NCI-H460 (cell line): Measurements from ENCODE around the gene ZBTB16. TPM values are rescaled to one million over a fixed set of nuclear protein-coding genes. Genes with fewer than 3 reads are reported as not detected.

ENCODE experiments used
- DNase-seq: peaks from one replicate; pipeline ENCODE4 v3.0.0-alpha.2; 2016; ENCODE audit warnings: low read depth; ENCODE audit errors: extremely low read depth
- polyA plus RNA-seq: library from polyadenylated mRNA; depleted of rRNA; stranded (reverse); fragments of >200 nt; gene quantifications from 2 replicates; pipeline ENCODE4 v1.2.3, GENCODE V29; 2014; cell fraction: nucleus; rRNA removed
- total RNA-seq: library from RNA; depleted of rRNA; stranded (reverse); fragments of >200 nt; shearing (Covaris generic); gene quantifications from 2 replicates; pipeline ENCODE4 v1.2.3, GENCODE V29; 2014; rRNA removed

The ZBTB16 gene
- total RNA-seq, result not detected in 2 replicates
- polyA plus RNA-seq, result not detected in 2 replicates

DNA sequence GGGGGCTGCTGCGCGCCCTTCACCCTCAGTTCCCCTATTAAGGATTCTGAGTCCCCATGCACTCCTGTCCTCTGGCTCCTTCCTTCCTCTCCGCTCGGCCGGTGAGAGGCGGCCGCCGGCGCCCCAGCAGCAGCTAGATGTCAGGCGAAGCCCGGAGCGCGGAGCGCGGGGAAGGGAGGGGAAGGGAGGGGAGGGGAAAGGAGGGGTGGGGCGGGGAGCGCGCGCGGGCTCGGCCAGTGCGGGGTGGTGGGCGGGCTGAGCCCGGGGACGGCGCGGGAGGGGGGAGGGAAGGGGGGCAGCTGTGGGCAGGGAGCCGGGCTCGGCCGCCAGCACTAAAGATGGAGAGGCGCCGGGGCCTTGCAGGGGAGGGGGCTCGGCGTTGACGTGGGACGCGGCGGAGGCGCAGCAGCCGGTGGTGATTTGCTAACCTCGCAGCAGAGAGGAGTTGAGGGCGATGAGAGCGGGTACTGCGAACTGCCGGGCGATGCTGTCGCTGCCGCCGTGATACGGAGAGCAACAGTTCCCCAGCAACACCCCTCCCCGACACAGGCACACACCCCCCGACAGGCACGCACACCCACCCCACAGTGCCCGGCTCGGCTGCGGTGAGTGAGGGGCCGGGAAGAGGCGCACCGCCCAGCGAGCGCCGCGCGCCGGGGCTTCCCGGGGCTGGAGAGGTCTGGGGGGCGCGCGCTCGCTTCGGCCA, at the start of gene ZBTB16:
TSS of gene ZBTB16 (plus strand) at position 434 of the 706 bp plus-strand sequence. CDS start 3,590 bp downstream, outside the sequence.
- no peak for DNase-seq

DNA sequence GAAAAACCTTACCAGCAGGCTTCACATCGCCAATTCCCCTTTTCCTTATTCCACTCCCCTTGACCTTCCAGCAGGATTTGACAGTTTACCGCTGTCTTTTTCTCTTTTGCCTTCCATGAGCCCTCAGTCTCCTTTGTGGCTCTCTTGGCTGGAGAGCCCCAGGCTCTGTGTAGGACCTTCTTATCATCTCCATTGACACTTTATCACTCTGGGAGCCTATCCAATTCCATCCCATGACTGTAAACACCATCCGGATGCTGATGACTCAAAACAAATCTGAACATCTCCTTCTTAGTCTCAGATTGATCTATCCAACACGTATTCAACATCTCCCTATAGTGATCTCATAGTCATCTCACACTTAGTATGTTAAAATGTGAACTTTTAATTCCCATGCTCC, 48.6 kb upstream of the ZBTB16 start:
- no peak for DNase-seq

DNA sequence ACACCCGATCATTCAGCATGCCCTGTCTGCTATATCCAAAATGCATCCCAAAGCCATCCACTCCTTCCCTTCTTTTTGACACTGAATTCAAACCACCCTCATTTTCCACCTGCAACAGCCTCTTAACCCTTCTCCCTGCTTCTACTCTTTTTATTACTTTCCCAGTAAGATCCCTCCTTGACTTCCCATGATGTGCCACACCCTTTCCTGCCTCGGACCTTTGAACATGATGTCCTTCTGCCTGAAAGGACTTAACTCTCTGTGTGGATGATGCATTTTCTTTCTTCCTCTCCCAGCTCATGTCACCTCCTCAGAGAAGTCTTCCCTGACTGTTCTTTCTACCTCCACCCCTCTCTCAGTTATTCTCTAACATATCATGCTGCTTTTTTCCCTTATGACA, 48.1 kb upstream of the ZBTB16 start:
- DNase-seq, result no peak

DNA sequence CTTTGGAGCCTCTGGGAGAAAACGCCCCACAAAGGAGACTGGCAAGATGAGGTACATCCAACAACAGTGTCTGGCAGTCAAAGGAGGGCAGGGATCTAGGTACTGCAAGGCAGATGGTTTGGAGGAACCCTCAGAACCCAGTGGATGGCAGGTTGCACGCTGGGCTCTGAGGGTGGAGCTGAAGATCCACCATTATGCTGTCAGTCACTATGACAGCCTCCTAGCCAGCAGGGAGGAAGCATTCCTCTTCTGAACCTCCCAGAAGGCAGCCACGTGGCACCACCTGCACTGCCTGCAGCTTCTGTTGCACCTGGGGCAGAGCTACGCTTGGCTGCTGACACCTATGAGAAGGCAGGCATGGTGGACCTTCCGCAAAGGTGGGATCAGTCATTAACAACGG, 44.4 kb upstream of the ZBTB16 start:
- no peak for DNase-seq

DNA sequence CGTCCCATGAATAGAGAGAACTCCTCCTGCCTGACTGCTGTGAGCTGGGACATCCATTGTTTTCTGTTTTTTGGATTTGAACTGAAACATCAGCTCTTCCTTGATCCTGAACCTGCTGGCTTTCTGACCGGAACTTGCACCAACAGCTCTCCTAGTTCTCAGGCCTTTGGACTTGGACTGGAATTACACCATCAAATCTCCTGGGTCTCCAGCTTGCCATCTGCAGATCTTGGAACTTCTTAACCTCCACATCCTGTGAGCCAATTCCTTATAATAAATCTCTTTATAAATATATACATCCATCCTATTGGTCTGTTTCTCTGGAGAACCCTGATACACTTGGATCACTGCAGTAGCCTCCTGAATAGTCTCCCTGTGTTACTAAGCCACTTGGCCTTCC, 42.5 kb upstream of the ZBTB16 start:
- DNase-seq, result no peak

DNA sequence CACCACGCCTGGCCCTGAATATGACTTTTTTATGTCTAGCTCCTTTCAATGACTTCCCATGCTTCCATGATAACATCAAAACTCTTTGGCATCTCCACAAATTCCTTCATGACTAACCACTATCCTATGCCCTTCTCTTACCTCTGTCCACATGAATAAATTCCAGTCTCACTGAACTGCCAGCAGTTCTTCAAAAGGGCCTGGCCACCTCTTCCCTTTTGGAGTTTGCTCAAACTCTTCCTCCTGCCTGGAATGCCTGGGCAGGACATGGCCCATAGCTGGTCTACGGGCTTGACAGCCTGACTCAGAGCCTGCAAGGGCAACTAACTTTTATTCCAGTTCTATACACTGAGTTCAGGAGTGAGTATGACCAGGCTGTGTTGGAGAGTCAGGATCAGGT, 41.8 kb upstream of the ZBTB16 start:
- DNase-seq, result no peak

- no peak for DNase-seq
Observed at GRCh38 chr11:114019046-114019445, 40.5 kb upstream of the ZBTB16 start.

DNA sequence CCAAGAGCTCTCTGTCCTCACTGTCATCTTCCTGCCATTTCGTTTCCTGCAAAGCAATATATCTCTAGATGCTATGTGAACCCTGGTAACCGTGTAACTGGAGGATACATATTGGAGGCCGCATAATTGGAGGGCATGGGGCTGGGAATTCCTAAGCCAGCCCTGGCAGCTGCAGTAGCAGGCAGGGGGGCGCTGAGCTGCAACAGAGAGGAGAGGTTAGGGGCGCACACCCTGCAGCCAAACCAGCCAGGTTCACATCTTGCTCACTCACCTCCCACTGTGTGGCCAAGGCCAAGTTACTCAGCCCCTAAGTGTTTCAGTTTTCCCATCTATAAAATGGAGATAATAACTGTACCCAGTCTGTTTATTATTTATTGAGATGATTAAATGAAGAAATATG, 39.9 kb upstream of the ZBTB16 start:
- no peak for DNase-seq

- no peak for DNase-seq
Observed at GRCh38 chr11:114025329-114025907, 34.1 kb upstream of the ZBTB16 start.

GRCh38 chr11:114026355-114026754, 33.2 kb upstream of the ZBTB16 start:
- DNase-seq, result no peak

DNA sequence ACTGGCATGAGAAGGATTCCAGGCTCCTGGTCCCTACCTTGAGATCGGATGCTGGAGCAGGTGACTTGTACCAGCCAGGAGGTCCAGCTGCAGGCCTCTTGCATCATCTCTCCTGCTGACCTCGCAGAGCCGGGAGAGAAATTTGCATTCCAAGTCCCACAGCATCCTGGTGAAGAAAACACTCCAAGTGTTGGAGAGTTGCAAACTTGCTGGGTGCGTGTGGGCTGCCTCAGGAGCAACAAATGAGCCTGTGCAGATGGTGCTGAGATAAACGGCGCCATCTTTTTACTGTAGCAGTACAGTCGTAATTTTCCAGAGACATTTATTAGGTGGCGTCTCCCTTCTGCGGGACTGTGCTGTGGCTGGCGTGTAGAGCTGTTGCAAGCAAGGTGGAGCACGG, 32.1 kb upstream of the ZBTB16 start:
- no peak for DNase-seq

GRCh38 chr11:114027926-114028325, 31.6 kb upstream of the ZBTB16 start:
- no peak for DNase-seq

GRCh38 chr11:114031246-114031966, 28.1 kb upstream of the ZBTB16 start:
- no peak for DNase-seq

DNA sequence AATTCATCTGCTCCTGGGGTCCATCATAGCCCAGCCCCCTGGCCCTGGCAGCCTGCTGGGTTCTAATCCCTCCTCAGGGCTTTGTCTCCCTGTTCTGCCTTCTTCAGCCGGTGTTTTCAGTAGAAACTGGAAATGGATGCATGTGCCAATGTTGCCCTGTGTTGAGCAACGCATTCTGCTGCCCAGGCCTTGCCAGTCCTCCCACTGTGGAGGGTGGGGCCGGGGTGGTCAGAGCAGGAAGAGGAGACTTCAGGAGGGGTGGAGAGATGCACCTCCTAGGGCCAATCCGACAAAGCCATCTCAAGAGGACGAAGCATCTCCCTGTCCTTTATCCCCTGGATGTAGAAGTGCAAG, 27.6 kb upstream of the ZBTB16 start:
- no peak for DNase-seq

DNA sequence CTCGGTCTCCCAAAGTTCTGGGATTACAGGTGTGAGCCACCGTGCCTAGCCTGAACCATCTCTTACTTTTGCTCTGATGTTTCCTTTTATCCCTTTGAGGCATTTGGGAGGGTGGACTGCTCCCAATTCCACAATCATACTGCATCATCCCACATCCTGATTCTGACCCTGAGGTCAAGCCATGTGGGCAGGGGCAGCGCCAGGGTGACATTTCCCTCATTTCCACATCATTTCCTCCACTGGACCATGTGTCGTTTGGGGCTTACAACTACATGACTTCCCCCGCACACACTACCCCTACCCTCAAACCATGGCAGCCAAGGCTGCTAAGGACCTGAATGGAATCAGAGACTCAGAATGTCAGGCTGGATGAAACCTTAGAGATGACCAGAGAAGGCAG, 26.4 kb upstream of the ZBTB16 start:
- DNase-seq, result no peak

DNA sequence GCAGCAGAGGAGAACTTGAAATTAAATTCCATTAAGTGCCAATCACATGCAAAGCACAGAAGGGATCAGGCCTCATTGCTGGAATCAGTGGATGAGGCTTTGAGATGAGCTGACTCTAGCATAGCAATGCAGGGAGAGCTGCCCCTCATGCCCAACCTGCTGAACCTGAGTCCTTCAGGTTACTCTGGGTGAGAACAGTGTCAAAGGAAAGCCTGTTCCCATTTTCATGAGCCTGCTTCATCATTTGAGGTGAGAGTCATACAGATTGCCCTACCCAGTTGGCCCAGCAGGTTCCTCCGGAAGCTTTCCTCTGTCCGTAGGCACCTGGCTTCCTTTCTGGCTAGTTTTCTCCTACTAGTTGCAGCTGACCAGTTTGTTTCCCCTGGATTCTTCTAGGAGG, 25.9 kb upstream of the ZBTB16 start:
- no peak for DNase-seq

DNA sequence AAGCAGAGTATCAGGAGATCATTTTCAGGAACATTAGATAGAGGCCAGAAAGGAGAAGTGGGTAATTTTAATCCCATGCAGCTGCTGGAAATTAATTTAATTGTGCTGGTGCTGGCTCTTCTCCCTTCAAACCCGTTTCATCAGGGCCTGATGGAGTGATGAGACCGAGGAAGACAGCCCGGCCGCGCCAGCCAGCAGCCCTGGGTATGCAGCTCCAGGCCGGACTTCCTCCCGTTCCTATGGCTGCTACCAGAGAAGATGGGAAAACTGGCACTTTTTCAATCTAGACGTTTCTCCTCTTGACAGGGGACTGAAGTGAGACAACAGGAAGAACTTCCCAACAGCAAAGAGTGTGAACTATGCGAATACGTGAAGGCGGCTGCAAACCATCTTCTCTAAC, 24.6 kb upstream of the ZBTB16 start:
- DNase-seq, result no peak

GRCh38 chr11:114036147-114036811, 23.2 kb upstream of the ZBTB16 start:
- DNase-seq, result peak; percentile 49

DNA sequence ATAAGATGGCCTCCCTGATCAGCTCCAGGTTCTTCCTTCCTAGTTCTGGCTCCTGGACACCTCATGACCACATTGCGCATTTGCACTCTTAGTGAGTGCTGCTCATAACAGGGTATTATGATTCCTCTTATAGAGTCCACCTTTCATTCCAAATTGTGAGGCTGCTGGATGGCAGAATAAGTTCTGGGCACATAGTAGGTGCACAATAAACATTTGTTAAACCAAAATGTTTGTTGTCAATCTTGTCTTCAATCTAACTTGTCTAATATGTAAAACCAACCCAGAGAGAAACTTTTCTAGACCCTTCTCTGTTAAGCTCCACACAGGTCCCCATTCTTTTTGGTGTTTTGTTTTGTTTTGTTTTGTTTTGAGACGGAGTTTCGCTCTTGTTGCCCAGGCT, 22.6 kb upstream of the ZBTB16 start:
- DNase-seq, result no peak

GRCh38 chr11:114039551-114039950, 20.0 kb upstream of the ZBTB16 start:
- no peak for DNase-seq

DNA sequence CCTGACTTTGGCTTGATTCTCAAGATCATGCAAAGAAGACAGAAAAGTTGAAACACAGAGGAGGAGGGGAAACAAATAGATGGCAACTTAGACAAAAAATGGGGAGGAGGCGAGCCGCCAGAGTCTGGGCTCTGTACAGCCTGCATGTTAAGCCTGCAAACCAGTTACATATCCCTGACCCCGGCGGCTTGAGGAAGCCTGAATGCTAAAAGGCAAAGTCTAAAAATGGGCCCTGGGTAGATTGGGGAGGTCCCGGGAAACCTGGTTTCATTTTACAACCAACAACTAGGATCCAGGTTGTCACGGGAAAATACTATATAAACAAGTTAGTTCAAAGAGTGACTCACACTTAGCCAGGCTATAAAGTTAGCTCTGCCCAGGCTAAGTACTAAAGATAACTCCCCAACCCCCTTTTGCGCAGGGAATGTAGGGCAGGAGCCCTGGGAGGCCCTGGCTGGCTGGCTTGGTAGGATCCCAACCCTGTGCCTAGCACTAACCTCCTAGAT, 18.8 kb upstream of the ZBTB16 start:
- no peak for DNase-seq
